H9 (cell line): ENCODE results near the gene PBOV1. TPM values are rescaled to one million over a fixed set of nuclear protein-coding genes. Genes with fewer than 3 reads are reported as not detected.

Experiments
- DNase-seq: peaks from one replicate; pipeline ENCODE4 v3.0.0-alpha.2; 2017
- H2AFZ ChIP-seq: one replicate; pipeline ENCODE4 v1.6.1; 2013; ENCODE audit warnings: mild to moderate bottlenecking, low read length, control low read depth, moderate library complexity
- H2AK5ac ChIP-seq: 2 replicates; pipeline ENCODE4 v1.6.1; 2013; ENCODE audit warnings: low read length, control low read depth, mixed read lengths; ENCODE audit not compliant: insufficient read length
- H2BK120ac ChIP-seq: one replicate; pipeline ENCODE4 v1.6.1; 2013; ENCODE audit warnings: low read depth, mild to moderate bottlenecking, low read length, control low read depth, inconsistent platforms; ENCODE audit not compliant: poor library complexity, severe bottlenecking
- H2BK12ac ChIP-seq: 2 replicates; pipeline ENCODE4 v1.6.1; 2013; ENCODE audit warnings: low read length, control low read depth, mixed read lengths, low read depth; ENCODE audit not compliant: insufficient read length
- H2BK15ac ChIP-seq: 2 replicates; pipeline ENCODE4 v1.6.1; 2013; ENCODE audit warnings: low read depth, low read length, control low read depth
- H2BK20ac ChIP-seq: one replicate; pipeline ENCODE4 v1.6.1; 2013; ENCODE audit warnings: low read depth, mild to moderate bottlenecking, low read length, control low read depth, inconsistent platforms; ENCODE audit not compliant: poor library complexity, severe bottlenecking
- H2BK5ac ChIP-seq: 2 replicates; pipeline ENCODE4 v1.6.1; 2013; ENCODE audit warnings: low read length, control low read depth, mixed read lengths; ENCODE audit not compliant: insufficient read length
- H3K14ac ChIP-seq: 2 replicates; pipeline ENCODE4 v1.6.1; 2013; ENCODE audit warnings: low read length, control low read depth; ENCODE audit not compliant: insufficient read depth
- H3K18ac ChIP-seq: 2 replicates; pipeline ENCODE4 v1.6.1; 2013; ENCODE audit warnings: low read depth, mild to moderate bottlenecking, mixed read lengths, low read length, control low read depth; ENCODE audit not compliant: insufficient read length
- H3K23ac ChIP-seq: 2 replicates; pipeline ENCODE4 v1.6.1; 2013; ENCODE audit warnings: low read length, control low read depth, mixed read lengths, low read depth; ENCODE audit not compliant: insufficient read length
- H3K23me2 ChIP-seq: 2 replicates; pipeline ENCODE4 v1.6.1; 2013; ENCODE audit warnings: low read depth, mild to moderate bottlenecking, mixed read lengths, low read length, control low read depth; ENCODE audit not compliant: insufficient read length, poor library complexity, severe bottlenecking
- H3K27ac ChIP-seq: 2 replicates; pipeline ENCODE4 v1.5.1; 2013; ENCODE audit warnings: low read length, control low read depth, mixed read lengths, low read depth; ENCODE audit not compliant: insufficient read length
- H3K27me3 ChIP-seq: 2 replicates; pipeline ENCODE4 v1.6.1; 2013; ENCODE audit warnings: low read length, control low read depth, inconsistent platforms; ENCODE audit not compliant: insufficient read depth
- H3K4ac ChIP-seq: 2 replicates; pipeline ENCODE4 v1.6.1; 2013; ENCODE audit warnings: low read depth, mild to moderate bottlenecking, control low read depth, inconsistent platforms, low read length, moderate library complexity
- H3K4me1 ChIP-seq: 2 replicates; pipeline ENCODE4 v1.6.1; 2013; ENCODE audit warnings: low read length, control low read depth, inconsistent platforms; ENCODE audit not compliant: insufficient read depth
- H3K4me2 ChIP-seq: 2 replicates; pipeline ENCODE4 v1.6.1; 2013; ENCODE audit warnings: low read length, control low read depth, mixed read lengths; ENCODE audit not compliant: insufficient read length, insufficient read depth
- H3K56ac ChIP-seq: 2 replicates; pipeline ENCODE4 v1.6.1; 2013; ENCODE audit warnings: low read depth, mild to moderate bottlenecking, mixed read lengths, low read length, control low read depth; ENCODE audit not compliant: insufficient read length
- H3K79me1 ChIP-seq: 2 replicates; pipeline ENCODE4 v1.6.1; 2013; ENCODE audit warnings: low read depth, mild to moderate bottlenecking, moderate library complexity, low read length, control low read depth, inconsistent platforms; ENCODE audit not compliant: insufficient read depth, poor library complexity, severe bottlenecking
- H3K79me2 ChIP-seq: 2 replicates; pipeline ENCODE4 v1.6.1; 2013; ENCODE audit warnings: low read length, control low read depth, inconsistent platforms; ENCODE audit not compliant: insufficient read depth
- H3K9ac ChIP-seq: 2 replicates; pipeline ENCODE4 v1.6.1; 2013; ENCODE audit warnings: low read length, control low read depth, mixed read lengths; ENCODE audit not compliant: insufficient read length; ENCODE audit errors: extremely low read depth
- H3K9me3 ChIP-seq: one replicate; pipeline ENCODE4 v1.6.1; 2013; ENCODE audit warnings: low read depth, low read length, inconsistent platforms; ENCODE audit not compliant: control insufficient read depth
- H3T11ph ChIP-seq: one replicate; pipeline ENCODE4 v1.6.1; 2013; ENCODE audit warnings: mild to moderate bottlenecking, low read length, control low read depth, inconsistent platforms
- H4K20me1 ChIP-seq: one replicate; pipeline ENCODE4 v1.6.1; 2013; ENCODE audit not compliant: control insufficient read depth, insufficient read length, insufficient read depth
- H4K5ac ChIP-seq: 2 replicates; pipeline ENCODE4 v1.6.1; 2013; ENCODE audit warnings: low read depth, mild to moderate bottlenecking, mixed read lengths, low read length, control low read depth; ENCODE audit not compliant: insufficient read length
- H4K8ac ChIP-seq: replicated peaks from 2 replicates; pipeline ENCODE4 v1.6.1; 2013; ENCODE audit warnings: low read length, control low read depth, mixed read lengths, low read depth; ENCODE audit not compliant: insufficient read length
- H4K91ac ChIP-seq: 2 replicates; pipeline ENCODE4 v1.6.1; 2013; ENCODE audit warnings: low read depth, mild to moderate bottlenecking, moderate library complexity, mixed read lengths, low read length, control low read depth; ENCODE audit not compliant: insufficient read length
- H3K27ac Mint-ChIP-seq, 3 experiments: 2 replicates in 2 of 3; 3 replicates in 1 of 3; pipeline ENCODE4 v1.8.0; 2020 to 2021; ENCODE audit warnings: mixed read lengths in 3 of 3, mild to moderate bottlenecking in 1 of 3, moderate library complexity in 1 of 3
- H3K27me3 Mint-ChIP-seq: 2 replicates; pipeline ENCODE4 v1.8.0; 2021; ENCODE audit warnings: low read depth, mild to moderate bottlenecking, moderate library complexity, mixed read lengths
- H3K36me3 Mint-ChIP-seq, 3 experiments: 2 replicates in 2 of 3; 3 replicates in 1 of 3; pipeline ENCODE4 v1.8.0; 2020 to 2021; ENCODE audit warnings: low read depth in 3 of 3, mixed read lengths in 3 of 3; ENCODE audit not compliant: insufficient read depth in 1 of 3
- H3K4me1 Mint-ChIP-seq, 2 experiments: 2 replicates each; pipeline ENCODE4 v1.8.0; 2020; ENCODE audit warnings: mixed read lengths in 2 of 2
- H3K4me3 Mint-ChIP-seq, 2 experiments: 2 replicates in 1 of 2; 3 replicates in 1 of 2; pipeline ENCODE4 v1.8.0; 2020 to 2021; ENCODE audit warnings: mild to moderate bottlenecking in 2 of 2, mixed read lengths in 2 of 2, moderate library complexity in 1 of 2
- H3K9me3 Mint-ChIP-seq, 2 experiments: 2 replicates in 1 of 2; 3 replicates in 1 of 2; pipeline ENCODE4 v1.8.0; 2020; ENCODE audit warnings: mild to moderate bottlenecking in 2 of 2, mixed read lengths in 2 of 2, moderate library complexity in 1 of 2
- CTCF ChIP-seq: fragments of 200-600 bp; sonication (generic); conservative IDR thresholded peaks from 3 replicates; pipeline ENCODE4 v1.8.0; 2021; ENCODE audit warnings: antibody characterized with exemption, mild to moderate bottlenecking
- WGBS: extraction: QIAGEN DNeasy Blood & Tissue Kit; methylation state at CpG from one replicate; pipeline ENCODE4 v1.1.7; 2013; ENCODE audit warnings: missing lambda C conversion rate, low lambda C conversion rate, mixed read lengths; ENCODE audit not compliant: insufficient read length; ENCODE audit errors: extremely low coverage; 5-methylcytosine and 5-hydroxymethylcytosine counted together
- total RNA-seq: library from RNA; stranded (reverse); gene quantifications from 2 replicates; pipeline ENCODE4 v1.2.1, GENCODE V29; 2021

Gene PBOV1
- total RNA-seq, 1 experiment from 2014 or later: not detected

GRCh38 chr6:138198430-138199091 lies 19.7 kb downstream of the PBOV1 start:
- Histone ChIP-seq H4K8ac (no peak overlapping the region), H2BK120ac (no peak overlapping the region), H4K91ac (no peak overlapping the region), H3K79me2 (no peaks in the 10 kb centered on the region), H2BK5ac (no peak overlapping the region), H3K79me1 (no peaks in the 10 kb centered on the region), H3T11ph (no peak overlapping the region), H4K5ac (no peak overlapping the region), H3K23me2 (no peaks in the 10 kb centered on the region), H2AFZ (no peak overlapping the region), H3K4ac (no peak overlapping the region), H3K18ac (no peak overlapping the region), H2AK5ac (no peak overlapping the region), H3K56ac (no peak overlapping the region), H2BK20ac (peak overlapping the region; percentile 49), H2BK12ac (no peak overlapping the region), H3K9ac (no peak overlapping the region), H2BK15ac (no peak overlapping the region), H4K20me1 (no peaks in the 10 kb centered on the region), H3K4me1 (peaks cover 5% of the 10 kb centered on the region; the same call in 1 of the 2 replicates), H3K9me3 (no peaks in the 10 kb centered on the region), H3K14ac (no peak overlapping the region), H3K27me3 (no peaks in the 10 kb centered on the region), H3K4me2 (peak overlapping the region; percentile 24), H3K23ac (no peak overlapping the region), H3K27ac (no peak overlapping the region)
- Mint-ChIP-seq H3K4me1 (peaks cover 19 to 31% of the 10 kb centered on the region in 2 experiments), H3K36me3 (peaks cover 9 to 17% (median 15%) of the 10 kb centered on the region in 3 experiments), H3K9me3 (peaks cover 12 to 14% of the 10 kb centered on the region in 2 experiments; a peak in 4 of 5 replicates), H3K4me3 (peak overlapping the region in 1 of 2 experiments; percentile 39; a peak in 2 of 5 replicates), H3K27ac (peak overlapping the region in 2 of 3 experiments; percentile 68 to 89; a peak in 2 of 7 replicates), H3K27me3 (no peaks in the 10 kb centered on the region)
- WGBS: no CpG with 5 or more reads among the region's 6 CpGs
- TF ChIP-seq CTCF: no peak
- DNase-seq: no peak
